H1 (cell line): ENCODE data around the gene NOC2L. TPM values are rescaled to one million over a fixed set of nuclear protein-coding genes. Genes with fewer than 3 reads are reported as not detected.

Source experiments
- POU5F1 ChIP-seq: IDR thresholded peaks from 2 replicates; pipeline ENCODE4 v1.6.1; 2011; ENCODE audit warnings: low read depth, mild to moderate bottlenecking, low read length, moderate library complexity
- polyA plus RNA-seq, 7 experiments: library from polyadenylated mRNA; depleted of rRNA in 3 of 7; stranded (reverse) in 5 of 7; unstranded in 2 of 7; fragments of >200 nt in 5 of 7; fragments of 200-250 nt in 2 of 7; gene quantifications; 1 replicate in 5 of 7; 2 replicates in 1 of 7; 4 replicates in 1 of 7; pipeline versions ENCODE4 v1.2.1 to v1.2.3, GENCODE V29; 2011 to 2013; ENCODE audit warnings: missing spikeins in 2 of 7, mixed read lengths in 2 of 7
- total RNA-seq: library from RNA; stranded (reverse); fragmentation: NEBNext Ultra II Directional; extraction: Animal tissue kit (Norgen Biotek cat#: 25700); gene quantifications from 2 replicates; pipeline ENCODE4 v1.2.1, GENCODE V29; 2021

NOC2L gene
- total and polyA plus RNA-seq, 2 of the 8 experiments (the other 6 are each of a cell fraction or from before 2014, with no cell fraction given), result 74.7 to 130 TPM

GRCh38 chr1:1004780-1005697 is 46.0 kb upstream of the NOC2L start (continued):
- TF ChIP-seq POU5F1, result no peak
